ENCODE measurements around the gene R3HCC1L.

GRCh38 chr10:98251399-98251798 lies 116.9 kb downstream of the R3HCC1L start:
- TF ChIP-seq CEBPB (IDR thresholded peaks at IDR 0.05), result no peak
- TF ChIP-seq MAX (IDR thresholded peaks at IDR 0.05), result no peak
